Bone marrow (tissue), 2 donors: ENCODE data around the gene SEMA4C.
A peak's percentile ranks its signal among the peaks of the same experiment; 100 is the strongest.
"Not testable (repeated sequence)": the region's sequence is repeated elsewhere in the genome, so short reads cannot be mapped to it uniquely, and the experiment has no call there.

ENCODE experiments used
- DNase-seq, 2 donors: peaks; one replicate each; lab custom pipeline; 2025; lab: John Stamatoyannopoulos, UW

Gene SEMA4C

DNA sequence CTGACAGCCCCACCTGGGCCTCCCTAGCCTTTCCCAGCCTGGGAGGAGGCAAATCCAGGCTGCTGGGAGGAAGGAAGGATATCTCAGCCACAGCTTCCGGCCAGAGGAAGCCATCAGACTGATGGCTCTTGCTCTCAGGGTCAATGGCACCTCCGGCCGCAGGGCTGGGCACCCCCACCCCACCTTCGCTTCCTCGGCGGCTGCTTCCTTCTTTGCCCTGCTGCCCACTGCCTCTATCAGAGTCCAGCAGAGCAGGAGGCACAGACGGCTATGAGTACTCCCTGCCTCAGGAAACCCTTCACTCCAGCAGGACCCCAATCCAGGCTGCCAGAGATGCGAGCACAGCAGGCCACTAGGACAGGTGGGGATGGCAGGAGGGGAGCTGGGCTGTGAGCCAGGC is 3.3 kb downstream of the SEMA4C start:
- no peak for DNase-seq

DNA sequence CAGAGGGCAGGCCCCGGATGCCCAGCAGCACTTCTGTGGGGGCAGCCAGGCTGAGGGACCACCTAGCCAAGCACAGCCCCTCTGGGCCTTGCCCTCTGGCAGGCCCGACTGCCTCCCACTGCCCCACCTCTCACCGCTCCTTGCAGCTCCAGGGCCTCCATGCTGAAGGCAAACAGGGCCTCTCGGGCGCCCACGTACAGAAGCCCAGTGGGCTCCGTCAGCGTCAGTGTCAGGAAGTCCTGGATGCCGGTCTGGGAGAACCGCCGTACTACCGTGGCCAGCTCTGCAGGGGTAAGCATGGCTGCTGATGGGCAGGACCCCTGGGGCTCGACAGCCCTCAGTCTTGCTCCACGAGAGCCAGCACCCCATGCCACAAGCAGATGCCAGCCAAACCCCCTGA is 3.7 kb downstream of the SEMA4C start:
- no peak for DNase-seq

DNA sequence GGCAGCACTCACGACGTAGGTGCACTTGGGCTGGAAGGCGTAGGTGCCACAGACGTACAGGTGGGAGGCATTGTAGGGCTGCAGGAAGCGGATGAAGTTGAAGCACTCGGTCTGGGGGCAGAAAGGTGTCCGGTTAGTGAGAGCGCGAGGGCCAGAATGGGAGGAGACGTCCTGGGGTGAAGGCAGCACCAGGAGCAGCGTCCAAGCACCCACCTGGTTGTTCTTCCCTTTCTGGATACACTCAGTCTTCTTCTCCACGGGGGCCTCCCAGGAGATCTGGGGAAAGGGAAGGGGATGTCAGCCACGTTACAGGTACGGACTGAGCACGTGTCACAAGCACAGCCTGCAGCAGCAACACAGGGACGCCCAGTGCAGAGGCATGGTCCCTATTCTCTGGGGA is 4.2 kb downstream of the SEMA4C start:
- no peak for DNase-seq

DNA sequence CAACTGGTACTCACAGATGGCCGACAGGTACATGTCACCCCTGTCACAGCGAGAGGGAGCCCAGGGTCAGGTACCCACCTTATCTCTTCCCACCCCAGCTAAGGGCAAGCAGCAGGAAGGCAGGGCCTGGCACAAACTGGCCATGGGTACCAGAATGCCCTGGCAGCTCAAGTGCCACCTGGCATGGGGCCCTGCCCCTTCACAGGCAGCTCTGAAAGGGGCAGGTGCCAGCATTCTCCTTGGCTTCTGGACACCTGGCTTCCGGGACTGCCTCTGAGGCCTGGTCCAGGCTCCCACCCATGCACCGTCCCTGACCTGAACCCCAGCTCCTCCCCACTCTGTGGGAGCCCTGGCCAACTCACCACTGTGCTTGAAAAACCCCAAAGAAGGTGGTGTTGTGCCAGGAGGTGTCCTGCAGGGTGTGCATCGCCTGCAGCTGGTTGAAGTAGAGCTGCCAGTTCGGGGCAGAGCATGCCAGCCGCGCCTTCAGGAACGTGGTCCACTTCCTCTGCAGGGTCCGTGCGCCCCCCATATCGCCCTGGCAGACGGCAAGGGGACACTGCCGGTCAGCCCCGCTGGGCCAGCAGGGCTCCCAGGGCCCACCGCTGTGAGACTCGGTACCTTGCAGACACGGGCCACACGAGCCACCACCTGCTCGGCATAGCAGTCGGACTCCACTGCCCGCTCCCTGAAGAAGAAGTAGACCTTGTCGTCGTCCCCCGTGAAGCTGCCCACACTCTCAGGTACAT is 5.4 kb downstream of the SEMA4C start:
- no peak for DNase-seq

DNA sequence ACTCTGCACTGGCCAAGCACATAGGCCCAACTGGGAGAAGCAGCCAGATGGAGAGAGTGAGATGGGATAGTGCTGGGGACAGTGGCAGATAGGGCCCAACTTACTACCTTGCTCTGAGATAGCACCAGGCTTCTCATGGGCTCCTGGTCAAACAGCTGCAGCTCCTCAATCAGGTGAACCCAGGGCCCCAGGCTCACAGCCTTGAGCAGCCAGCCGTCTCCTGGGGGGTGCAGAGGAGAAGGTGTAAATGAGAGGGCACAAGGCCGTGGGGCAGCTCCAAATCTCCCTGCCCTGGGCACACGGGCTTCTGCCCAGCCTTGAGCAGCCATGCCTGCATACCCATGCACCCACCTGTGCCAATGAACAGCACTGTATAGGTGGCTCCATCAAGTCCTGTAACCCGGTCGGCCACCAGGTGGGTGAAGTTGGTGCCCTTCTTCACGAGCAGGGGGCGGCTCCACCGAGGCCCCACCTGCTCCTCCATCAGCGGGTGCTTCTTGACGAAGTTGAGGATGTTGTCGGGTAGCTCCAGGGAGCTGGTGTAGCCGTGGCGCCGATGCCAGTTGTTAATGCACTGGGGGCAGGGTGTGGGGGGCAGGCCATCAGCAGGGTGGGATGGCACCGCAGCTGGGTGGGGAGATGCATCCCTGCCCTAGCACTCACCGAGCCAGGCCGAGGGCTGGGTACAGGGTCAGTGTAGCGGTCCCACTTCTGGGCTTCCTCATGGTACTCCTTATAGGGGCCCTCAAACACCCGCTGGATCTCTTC is 6.1 kb downstream of the SEMA4C start:
- DNase-seq: no peak

DNA sequence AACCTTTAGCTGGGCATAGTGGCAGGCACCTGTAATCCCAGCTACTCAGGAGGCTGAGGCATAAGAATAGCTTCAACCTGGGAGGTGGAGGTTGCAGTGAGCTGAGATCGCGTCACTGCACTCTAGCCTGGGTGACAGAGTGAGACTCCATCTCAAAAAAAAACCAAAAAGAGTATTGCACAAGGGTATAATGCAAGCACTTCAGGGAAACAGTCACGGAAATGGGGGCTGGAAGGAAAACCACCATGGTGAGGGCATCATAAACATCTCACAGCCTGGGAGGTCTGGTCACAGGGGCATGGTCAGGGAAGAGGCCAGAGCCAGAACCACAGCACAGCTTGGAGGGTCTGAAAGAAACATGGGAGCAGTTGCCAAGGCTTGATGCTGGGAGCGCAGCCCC is 6.8 kb downstream of the SEMA4C start:
- not testable (repeated sequence) for DNase-seq

DNA sequence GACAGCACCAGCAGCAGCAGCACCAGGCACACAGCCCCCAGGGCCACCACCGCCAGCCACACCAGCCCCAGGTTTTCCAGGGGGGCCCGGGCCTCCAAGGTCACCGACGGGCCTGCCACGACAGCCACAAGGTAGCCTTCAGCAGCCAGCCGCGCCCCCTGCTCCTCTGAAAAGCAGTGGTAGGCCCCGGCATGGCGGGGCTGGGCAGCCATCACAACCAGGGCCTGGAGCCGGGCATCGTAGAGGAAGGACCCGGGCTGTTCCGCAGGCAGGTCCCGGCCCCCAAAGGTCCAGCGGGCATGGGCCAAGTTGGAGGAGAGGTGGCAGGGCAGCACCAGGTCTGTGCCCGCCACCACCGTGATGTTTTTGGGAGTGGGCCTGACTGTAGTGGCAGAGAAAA is 8.8 kb downstream of the SEMA4C start:
- no peak for DNase-seq

DNA sequence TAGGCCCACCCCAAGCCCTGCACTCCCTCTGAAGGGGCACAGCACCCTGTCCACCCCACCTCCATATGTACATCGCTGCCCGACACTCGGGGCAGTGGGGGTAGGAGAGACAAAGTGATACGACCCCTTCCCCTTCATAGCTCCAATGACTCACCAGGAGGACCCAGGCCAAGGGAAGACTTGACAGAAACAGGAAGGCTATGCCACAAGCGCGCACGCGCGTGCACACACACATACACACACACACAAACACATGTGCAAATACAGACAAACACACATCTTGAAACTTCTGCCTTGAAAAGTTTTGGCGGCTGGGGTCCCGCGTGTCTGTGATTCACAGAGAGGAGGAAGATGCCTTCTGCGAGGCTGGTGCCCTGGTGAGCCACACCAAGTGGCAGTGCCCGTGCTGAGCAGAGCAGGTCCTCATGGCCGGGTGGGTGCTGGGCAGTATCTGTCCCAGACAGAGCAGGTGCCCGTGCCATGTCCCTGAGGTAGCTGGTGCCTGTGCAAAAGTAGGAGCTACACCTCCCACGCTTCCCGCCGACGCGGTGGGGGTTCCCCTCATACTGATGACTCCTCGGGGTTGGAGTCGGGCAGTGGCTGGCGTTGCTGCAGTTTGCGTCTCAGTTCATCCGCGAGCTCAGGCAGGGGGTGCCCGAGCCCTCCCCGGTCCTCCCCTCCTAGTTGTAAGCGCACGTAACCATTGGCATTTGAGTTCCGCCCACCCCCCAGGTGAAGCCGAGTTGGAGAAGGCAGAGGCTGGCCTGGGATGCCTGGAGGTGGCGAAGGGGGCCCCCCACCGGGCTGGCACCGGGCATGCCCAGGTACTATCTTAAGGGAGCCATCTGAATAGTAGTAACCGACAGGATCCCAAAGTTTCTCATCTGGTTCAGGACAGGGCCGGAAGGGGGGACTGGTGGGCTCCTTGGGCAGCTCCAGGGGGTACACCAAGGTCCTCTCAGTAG is 9.5 kb downstream of the SEMA4C start:
- DNase-seq: peak in 1 of 2 donors; percentile 11

DNA sequence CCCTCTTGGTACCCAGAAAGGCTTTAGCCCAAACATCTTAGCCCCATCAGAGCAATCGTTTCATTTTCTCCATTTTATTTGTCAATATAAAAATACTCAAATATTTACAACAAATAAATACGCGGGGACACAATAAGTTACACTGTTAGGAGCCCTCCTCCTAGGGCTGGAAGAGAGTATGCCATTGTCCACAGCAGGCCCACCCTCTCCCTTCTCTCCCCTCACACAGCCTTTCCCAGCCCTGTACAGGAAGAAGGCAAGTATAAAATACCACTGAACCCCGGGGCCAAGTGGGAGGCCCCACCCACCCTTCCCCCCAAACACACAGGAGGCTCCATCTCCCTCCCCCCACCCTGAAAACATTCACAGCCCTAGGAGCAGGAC is 10.2 kb downstream of the SEMA4C start:
- DNase-seq: no peak

DNA sequence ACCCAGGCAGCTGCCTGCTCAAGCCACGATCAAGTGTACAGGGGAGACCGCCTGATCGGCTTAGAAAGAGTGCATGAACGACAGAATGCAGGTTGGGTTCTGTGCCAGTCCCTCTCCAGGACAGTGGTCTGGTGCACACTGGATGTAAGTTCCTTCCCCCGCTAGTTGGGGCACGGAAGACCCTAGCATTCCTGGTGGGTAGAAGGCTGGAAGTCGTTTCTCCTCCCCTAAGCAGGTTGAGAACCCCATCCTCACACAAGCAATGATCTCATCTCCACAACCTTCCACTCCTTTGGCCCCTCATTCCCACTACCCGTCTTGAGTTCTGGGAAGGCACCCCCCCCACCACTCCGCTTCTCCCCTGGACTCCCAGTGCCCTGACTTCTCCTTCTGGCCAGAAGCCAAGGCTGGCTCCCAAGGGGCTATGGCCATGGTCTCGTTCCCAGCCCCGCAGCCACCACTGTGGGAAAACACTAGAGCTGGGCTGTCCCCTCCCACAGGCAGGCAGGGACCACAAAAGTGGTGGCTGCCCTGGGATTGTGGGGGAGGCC is 10.7 kb downstream of the SEMA4C start:
- DNase-seq: no peak

DNA sequence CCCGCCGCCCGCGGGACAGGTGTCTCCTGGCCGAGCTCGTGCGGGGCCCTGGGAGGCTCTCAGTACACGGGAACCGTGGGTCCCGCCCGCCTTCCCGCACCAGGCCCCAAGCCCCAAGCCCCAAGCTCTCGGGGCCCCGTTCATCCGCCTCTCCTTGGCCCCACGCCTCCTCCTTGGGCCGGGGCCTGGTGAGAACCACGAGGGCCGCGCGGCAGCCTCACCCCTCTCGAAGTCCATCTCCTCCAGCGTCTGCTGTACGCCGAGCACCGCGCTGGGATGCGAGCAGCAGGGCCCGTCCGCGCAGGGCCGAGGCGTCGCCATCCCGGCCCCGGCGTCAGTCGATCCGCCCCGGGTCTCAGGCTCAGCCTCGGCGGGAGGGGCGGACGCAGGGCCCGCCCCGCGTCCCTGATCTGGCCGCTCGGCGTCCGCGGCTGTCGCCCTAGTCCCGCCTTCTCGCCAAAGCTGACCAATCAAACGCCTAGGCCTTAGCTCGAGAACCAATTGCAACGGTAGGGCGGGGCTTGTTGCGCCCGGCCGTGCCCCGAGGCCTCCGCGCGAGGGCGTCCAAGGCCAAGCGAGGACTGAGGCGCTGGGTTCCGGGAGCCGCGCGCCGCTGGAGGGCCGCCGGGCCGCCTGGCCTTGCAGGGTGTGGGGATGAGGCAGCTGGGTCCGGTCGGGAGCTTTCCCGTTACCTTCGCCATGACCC is 12.1 kb downstream of the SEMA4C start, which contains the start of gene ANKRD39:
Gene ANKRD39, minus strand, starts transcription at position 350 of the 706 bp plus-strand sequence. Its CDS starts 29 bp downstream, at position 321.
- DNase-seq: peak; percentile 82 to 97

DNA sequence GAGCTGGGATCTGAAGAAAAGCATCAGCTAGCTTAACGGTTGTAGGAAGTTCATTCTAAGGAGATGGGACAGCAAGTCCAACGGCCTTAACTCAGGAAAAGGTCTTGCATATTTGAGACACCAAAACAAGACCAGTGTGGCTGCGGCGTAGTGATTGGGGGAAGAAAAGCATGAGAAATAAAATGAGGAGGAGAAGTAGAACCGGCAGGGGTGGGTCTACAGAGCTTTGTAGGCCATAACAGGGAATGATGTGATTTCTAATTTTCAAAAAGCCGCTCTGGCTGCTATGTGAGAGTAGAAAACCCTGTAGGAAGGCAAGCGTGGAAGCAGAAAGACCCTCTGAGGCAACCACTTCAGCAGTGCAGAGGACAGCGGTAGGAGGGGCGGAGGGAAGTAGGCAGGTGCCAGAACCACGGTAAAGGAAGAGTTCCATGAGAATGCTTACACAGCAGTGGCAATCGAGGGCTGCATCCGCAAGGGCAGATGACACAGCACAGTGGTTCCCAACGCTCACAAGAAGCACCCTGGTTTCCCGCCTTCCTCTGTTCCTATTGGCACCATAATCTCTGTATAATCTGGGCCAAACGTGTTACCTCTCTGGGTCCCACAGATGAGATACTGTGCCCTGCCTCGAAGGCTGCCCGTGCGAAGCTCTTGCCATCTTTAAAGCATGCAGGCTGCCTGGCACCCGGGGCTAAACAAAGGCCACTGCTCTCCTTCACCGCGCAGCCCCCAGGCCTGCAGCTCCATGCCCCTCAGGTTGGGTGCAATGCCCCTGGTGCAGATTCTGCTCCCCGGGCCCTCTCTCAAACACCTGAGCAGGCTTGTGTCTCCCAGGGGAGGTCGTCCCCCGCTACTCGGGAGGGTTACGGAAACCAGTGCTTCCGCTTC is 12.9 kb downstream of the SEMA4C start:
- no peak for DNase-seq

DNA sequence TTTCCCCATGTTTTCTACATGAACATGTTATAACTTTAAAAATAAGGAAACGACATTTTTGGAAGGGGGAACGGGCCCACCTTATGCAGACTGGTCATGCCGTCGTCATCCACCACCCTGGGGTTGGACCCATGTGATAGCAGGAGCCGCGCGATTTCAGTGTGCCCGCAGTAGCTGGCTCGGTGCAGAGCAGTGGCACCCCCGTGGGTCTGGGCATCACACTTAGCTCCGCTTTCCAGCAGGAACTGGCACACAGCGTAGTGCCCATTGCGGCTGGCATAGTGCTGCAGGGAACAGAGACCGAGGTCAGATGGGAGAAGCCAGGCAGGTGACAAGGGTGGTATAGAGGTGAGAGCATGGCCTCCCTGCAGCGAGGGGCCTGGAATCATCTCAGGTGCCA is 16.6 kb downstream of the SEMA4C start:
- DNase-seq: no peak

DNA sequence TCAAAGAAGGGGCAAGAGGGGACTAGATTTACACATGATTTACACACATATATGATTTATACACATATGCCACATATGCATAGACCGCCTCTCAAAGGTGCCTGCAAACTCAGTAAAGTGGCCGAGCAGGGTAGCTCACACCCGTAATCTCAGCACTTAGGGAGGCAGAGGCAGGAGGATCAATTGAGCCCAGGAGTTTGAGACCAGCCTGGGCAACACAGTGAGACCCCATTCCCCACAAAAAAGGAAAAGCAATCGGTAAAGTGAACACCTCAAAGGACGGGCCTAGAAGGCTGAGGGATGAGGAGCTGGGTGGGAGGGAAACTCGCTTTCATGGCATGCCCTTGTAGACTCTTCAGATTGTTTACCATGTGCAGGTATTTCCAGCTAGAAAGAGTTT is 17.2 kb downstream of the SEMA4C start:
- DNase-seq: no peak

DNA sequence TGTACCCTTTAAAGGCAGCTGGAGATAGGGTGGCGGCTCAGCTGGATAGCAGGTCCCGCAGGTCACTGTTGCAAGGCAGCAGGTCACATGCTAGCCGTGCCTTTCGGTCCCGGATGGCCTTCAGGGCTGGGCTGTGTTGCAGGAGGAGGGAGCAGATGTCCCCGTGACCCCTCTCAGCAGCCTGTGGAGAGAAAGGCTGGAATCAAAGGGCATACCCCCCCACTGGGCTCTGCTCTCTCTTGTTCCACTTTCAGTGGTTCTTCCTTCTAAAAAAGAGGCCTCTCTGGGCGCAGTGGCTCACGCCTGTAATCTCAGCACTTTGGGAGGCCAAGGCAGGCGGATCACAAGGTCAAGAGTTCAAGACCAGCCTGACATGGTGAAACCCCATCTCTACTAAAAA is 21.6 kb downstream of the SEMA4C start:
- DNase-seq: no peak

DNA sequence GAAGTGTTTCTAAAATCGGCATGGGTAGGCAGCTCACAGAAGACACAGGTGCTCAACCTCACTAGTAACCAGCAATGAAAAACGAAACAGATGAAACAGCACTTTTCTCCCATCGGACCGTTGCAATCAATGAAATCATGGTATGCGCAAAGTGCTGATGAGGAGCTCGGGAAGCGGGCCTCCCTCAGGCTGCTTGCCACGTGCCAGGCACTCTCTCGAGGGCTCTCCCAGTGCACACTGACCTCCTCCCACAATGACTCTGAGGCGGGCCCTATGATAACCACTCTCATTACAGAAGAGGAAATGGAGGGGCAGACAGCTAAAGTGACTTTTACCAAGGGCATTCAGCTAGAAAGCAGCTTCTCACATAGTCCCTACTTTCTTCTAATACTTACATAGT is 22.3 kb downstream of the SEMA4C start:
- DNase-seq: no peak

DNA sequence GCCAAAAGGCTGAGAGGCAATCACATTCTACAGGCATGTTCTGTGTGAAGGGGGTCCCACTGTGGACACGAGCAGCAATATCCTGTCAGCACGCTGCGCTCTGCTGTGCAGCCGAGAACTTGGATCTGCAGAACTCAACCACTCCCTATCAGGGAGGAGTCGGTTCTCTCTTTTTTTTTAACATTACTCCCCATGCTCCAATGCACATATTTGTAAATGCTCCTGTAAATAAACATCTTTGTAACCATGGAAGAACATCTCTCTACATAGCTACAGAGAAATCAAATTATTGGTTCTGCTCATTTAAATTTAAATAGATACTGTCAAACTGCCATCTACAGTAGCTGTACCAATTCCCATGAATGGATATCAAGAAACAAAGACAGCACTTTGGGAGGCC is 23.1 kb downstream of the SEMA4C start:
- no peak for DNase-seq

DNA sequence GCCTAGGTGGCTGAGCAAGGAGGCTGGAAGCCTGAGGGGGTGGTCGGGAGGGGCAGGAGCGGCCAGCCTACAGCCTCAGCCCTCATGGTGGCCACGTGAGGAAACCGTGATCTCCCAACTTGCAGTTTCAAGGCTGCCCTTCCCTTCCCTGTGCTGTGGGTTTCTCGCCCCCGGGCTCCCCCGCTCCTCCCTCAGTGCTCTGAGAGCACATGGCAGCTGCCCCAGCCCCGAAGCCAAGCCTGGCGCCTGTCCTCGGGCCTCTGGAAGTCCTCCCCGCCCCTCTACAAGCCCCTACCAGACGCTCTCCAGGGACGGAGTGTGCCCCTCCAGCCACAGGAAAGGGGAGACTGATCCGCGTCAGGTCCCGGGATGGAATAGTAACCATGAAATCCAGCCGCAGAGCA is 25.5 kb downstream of the SEMA4C start:
- DNase-seq: no peak

DNA sequence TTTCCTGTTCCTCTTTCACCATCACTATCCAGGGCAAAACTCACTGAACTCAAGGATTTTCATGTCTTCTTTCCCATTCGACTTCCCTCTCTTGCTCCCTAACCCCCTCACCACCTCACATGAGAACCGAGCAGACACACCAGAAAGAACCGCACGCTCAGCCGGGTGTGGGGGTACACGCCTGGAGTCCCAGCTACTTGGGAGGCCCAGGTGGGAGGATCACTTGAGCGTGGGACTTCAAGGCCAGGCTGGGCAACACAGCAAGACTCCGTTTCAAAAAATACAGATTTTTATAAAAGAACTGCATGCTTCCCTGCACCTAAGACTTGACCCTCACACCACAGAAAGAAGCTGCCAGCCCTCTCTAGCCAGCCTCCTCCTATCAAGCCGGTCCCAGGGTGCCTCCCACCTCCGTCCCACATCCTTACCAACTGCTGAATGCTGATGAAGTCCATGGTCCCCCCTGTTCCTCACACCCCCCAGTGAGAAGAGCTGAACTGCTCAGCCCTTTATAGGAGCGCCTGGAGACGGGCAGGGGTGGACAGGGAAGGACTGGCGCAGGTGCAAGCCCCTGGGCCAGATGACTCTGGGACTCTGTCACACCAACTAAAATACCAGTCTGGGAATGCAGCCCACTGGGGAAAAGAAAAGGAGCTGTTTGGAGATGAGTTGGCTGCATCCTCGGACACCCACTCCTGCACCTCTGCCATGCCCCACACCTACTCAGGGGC is 26.2 kb downstream of the SEMA4C start, which contains the start of gene ANKRD23:
Gene ANKRD23, minus strand, starts transcription at position 484 of the 731 bp plus-strand sequence. Its CDS starts 29 bp downstream, at position 455.
- DNase-seq: no peak
